ENCODE data around the gene ROBO4.

The ROBO4 gene

GRCh38 chr11:124918950-124919349 is 21.3 kb upstream of the ROBO4 start, which contains the start of gene HEPN1:
Gene HEPN1, plus strand, starts transcription at chr11:124919250.
- DNase-seq (ENCODE audit: low spot score): no peak

- no peak for DNase-seq (ENCODE audit: low spot score)
Measured at GRCh38 chr11:124917115-124917637, 19.5 kb upstream of the ROBO4 start.

GRCh38 chr11:124916370-124916710 is 18.7 kb upstream of the ROBO4 start:
- no peak for DNase-seq (ENCODE audit: low spot score)

GRCh38 chr11:124915541-124916369 is 18.1 kb upstream of the ROBO4 start:
- DNase-seq (ENCODE audit: low spot score): no peak

- no peak for DNase-seq (ENCODE audit: low spot score)
Measured at GRCh38 chr11:124902616-124903015, 5.0 kb upstream of the ROBO4 start.

GRCh38 chr11:124900464-124900863 is 2.8 kb upstream of the ROBO4 start:
- DNase-seq (ENCODE audit: low spot score): no peak

DNA sequence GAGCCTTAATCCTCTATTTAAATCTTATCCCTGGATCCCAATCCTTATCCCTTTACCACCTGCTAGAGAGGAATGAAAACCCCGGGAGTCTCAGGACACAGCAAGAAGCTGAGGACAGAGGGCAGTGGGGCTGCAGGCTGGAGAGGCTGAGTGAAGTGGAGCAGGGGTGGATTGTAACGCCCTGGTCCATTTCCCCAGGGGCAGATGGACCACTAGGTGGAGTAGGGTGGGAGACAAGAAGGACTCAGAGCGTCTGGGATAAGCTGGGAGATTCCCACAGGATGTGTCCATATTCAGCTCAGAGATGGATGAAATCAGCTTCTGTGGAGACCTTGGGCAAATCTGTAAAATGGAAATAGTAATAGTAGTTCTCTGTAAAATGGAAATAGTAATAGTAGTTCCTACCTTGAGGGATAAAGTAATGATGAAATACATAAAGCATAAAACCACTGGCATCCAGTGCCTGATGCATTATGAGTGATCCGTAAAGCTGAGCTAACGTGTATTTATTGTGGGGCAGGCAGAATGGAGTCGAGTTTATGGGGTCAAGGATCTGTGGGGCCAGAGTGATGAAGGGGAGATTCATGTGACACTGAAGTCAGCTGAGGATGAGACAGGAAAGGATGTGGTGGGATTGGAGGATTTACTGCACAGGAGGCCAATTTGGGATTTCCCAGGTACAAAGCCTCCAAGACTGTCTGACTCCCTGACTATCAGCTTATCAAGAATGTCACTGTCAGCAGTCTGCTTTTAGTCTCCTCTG is 1.9 kb upstream of the ROBO4 start:
- peak; percentile 20 for DNase-seq (ENCODE audit: low spot score)

DNA sequence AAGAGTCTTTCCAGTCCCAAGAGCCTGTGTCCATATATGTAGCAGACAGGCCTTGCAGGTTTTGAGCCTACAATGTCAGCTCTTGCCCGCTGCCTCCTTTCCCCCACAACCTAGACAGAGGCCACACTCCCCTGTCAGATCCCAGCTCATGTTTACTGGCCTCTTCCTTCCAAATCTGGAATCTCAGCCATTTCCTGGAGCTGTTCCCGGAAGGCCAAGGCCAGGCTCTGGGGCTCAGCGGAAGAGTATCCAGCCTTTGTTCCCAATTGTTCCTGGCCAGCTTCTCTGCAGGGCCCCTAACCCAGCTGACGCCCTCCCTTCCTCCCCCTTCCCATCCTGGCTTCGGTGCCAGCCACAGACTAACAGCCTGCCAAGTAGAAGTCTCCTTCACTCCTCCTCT is 1.0 kb upstream of the ROBO4 start:
- peak; percentile 17 for DNase-seq (ENCODE audit: low spot score)

GRCh38 chr11:124898263-124898680 is 607 bp upstream of the ROBO4 start:
- DNase-seq (ENCODE audit: low spot score): peak; percentile 67

DNA sequence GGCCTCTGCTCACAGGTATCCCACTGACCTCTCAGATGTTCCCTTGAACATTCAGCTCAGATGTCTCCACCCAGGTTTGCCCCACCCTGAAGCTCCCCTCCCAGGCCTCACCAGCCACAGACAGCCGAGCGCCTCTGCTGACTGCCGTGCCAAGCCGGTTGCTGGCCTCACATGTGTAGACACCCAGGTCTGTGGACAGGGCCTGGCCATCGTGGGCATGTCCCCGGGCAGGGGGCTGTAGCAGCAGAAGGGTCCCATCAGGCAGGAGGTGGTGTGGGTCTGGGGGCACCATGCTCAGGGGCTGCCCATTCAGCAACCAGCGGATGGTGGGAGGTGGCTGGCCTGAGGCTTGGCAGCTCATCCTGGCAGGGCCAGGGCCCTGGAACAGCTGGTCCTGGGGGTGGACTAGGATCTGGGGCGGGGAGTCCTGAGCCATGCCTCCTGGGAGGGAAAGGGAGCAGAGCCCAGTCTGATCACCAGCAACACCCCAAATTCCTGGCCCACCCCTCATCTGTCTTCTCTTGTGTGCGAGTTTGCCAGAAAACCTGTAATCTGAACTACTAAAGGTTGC is 759 bp downstream of the ROBO4 start:
- peak; percentile 15 for DNase-seq (ENCODE audit: low spot score)

GRCh38 chr11:124896071-124896750 is 1.5 kb downstream of the ROBO4 start:
- peak; percentile 8 for DNase-seq (ENCODE audit: low spot score)

GRCh38 chr11:124895471-124895971 is 2.1 kb downstream of the ROBO4 start:
- peak; percentile 14 for DNase-seq (ENCODE audit: low spot score)

DNA sequence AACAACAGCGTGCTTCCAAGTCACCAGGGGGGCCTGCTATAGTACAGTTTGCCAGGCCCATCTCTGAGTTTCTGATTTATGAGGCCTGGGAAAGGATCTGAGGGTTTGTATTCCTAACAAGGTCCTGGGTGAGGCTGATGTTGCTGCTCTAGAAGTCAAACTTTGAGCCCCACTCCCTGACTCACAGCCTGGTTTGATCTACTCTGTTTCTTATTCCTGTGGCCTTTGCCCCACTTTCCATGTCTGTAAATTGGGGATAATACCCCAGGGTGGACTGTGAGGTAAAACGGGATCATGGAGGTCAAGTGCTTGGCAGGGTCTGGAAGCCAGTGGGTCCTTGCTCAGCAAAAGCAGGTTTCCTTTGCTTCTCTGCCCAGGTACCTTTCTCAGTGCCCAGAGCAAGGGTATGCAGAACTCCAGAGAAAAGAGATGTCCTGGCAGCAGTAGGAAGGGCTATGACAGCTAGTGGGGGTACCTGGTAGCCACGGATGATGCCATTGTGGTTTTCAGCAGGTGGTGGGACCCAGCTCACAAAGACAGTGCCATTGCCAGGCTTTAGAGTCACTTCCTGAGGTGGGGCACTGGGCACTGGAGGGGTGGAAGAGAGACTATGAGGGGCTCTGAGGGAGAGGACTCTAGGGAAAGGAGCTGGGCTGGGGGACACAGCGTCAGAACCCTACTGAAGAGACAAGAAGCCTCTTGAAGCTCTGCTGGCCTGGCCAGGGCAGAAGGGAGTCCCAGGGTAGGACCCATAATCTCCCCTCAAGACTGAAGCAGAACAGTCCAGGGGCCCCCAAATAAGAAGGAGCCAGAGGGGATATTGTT is 2.8 kb downstream of the ROBO4 start:
- no peak for DNase-seq (ENCODE audit: low spot score)

GRCh38 chr11:124893781-124894401 is 3.8 kb downstream of the ROBO4 start:
- DNase-seq (ENCODE audit: low spot score): peak; percentile 5

DNA sequence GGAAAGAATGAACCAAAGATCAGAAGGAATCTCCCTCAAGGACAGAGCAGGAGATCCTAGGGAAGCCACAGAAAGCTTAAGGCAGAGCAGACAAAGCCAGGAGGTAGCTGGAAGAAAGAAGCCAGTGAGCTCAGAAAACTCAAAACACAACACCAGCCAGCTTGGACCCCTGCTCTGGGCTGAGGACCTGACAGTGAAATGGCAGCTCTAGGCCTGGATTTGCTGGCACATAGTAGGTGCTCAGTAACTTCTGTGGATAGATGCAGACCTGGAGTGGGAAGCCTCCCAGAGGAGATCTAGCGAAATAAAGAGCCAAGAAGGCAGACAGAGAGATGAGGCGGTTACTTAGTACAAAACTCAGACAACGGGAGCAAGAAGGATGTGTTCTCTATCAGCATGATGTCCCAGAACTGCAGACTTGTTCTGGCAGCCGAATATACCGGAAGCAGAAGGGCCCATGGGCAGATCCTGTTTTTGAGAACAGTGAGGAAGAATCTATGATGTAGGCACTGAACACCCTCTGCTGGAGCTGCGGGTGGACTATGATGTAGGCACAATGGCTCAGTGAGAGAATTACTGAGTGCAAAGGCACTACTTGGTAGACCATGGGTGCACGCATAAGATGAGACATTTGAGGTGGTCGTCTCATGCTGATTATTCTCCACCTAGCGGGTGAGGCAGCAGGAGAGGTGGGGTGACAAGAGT is 4.8 kb downstream of the ROBO4 start:
- peak; percentile 2 for DNase-seq (ENCODE audit: low spot score)

DNA sequence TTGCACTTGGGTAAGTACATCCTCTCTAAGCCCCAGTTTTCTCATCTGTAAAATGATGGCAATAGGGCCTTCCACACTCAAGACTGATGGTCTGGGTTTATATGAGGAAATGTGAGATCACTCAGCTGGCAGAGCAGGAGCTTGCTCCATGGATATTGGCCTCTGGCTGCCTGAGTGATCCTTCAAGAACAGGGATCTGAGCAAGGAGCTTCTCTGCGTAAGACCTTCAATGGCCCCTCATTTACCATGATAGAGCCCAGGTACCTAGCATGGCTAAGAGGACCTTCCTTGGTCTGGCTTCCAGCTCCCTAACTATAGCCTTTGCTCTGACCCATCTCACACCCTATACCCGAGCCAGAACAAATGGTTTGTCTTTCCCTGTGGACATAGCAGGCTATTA is 5.5 kb downstream of the ROBO4 start:
- DNase-seq (ENCODE audit: low spot score): peak; percentile 2

DNA sequence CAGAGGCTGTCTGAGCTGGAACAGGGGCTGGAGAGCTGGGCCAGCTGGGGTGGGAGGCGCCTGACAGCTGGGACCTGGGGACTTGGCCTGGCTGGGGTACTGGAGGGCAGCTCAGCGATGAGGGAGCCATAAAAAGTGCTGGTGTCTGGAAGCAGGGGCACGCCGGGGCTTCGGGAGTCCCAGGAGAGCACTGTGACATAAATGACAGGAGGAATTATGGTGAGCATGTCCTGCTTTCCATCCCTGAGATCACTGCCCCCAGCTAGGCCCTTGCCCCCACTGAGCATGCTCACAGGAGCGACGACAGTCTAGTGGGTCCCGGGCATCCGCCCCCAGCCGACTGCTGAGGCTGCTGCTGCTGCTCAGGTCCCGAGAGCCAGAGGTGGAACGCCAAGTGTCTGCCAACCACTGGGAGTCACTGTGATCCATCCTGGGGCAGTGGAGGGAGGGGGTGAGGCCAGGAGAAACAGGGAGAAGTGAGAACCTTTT is 6.2 kb downstream of the ROBO4 start:
- peak; percentile 21 for DNase-seq (ENCODE audit: low spot score)

DNA sequence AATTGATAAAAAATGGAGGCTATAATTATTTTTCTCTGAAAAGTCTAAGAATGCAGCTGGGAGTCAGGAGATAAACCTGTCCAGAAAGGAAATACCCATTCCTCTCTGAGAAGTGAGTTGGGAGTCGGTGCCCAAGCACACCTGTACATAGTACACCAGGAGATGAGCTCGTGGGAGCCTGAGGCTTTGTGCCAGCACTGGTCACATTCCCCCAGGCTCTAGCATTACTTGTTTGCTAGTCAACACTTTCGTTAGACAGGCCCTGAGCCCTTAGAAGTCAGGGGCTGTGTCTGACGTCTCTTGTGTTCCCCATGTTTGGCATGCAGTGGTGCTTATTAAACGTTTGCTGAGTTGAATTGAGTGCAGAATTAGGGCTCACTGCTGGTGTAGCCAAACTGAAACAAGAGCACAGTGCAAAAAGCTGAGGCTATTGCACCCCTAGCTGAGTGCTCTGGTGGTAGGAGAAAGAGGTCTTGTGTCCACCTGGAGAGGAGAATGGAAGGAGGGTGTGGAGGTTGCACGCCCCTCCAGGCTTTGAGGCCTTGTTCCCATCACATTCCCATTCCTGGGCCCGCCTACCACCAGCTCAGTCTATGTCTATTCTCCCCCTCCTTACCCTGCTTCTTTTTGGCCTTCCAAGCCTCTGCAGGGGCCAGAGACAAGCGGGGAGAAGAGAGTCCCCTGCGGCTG is 6.8 kb downstream of the ROBO4 start:
- DNase-seq (ENCODE audit: low spot score): peak; percentile 16

GRCh38 chr11:124890151-124890550 is 7.5 kb downstream of the ROBO4 start:
- peak; percentile 1 for DNase-seq (ENCODE audit: low spot score)
